GM12875 (cell line): Measurements from ENCODE around the gene GLIS1.

Experiments
- H3K4me3 ChIP-seq: one replicate; pipeline ENCODE4 v1.5.1; 2011; ENCODE audit warnings: low read depth, low read length, control low read depth
- TF ChIP-seq, protein P1 (sequence below): IDR thresholded peaks from 2 replicates; pipeline ENCODE4 v1.5.1; 2011; ENCODE audit warnings: low read depth, mild to moderate bottlenecking, control low read depth, inconsistent platforms, low read length, moderate library complexity, borderline replicate concordance; ENCODE audit not compliant: insufficient read depth

The GLIS1 gene

DNA sequence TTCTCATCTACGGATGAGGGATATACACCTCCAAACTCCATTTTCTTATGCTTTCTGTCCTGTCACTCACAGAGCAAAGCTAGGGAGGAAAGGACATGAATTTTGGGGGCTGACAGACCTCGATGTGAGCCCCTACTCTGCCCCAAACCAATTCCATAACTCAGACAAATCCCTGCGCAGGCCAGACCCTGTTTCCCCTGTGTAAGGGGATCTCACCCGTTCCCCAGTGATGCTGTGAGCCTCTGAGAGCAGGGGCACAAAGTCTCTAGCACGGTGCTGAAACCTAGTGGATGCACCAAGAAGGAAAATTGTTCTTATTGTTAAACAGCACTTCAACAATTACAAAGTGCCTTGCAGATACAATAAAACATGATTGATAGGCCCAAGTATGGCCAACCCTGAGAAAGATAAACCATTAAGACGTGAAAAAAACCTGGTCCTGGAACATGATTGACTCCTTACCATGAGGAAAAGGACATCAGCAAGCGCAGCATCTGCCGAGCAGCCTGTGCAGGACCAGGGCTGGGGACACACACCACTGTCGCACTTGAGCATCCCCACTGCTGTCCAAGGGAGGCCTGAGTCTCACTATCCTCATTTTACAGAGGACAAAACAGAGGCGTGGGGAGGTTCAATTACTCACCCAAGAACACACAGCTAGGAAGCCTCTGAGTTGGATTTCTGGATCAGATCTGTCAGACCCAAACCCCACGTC is 137.8 kb downstream of the GLIS1 start:
- TF ChIP-seq, protein P1, sequence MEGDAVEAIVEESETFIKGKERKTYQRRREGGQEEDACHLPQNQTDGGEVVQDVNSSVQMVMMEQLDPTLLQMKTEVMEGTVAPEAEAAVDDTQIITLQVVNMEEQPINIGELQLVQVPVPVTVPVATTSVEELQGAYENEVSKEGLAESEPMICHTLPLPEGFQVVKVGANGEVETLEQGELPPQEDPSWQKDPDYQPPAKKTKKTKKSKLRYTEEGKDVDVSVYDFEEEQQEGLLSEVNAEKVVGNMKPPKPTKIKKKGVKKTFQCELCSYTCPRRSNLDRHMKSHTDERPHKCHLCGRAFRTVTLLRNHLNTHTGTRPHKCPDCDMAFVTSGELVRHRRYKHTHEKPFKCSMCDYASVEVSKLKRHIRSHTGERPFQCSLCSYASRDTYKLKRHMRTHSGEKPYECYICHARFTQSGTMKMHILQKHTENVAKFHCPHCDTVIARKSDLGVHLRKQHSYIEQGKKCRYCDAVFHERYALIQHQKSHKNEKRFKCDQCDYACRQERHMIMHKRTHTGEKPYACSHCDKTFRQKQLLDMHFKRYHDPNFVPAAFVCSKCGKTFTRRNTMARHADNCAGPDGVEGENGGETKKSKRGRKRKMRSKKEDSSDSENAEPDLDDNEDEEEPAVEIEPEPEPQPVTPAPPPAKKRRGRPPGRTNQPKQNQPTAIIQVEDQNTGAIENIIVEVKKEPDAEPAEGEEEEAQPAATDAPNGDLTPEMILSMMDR = no peak
- no peak overlapping the region for H3K4me3 ChIP-seq

DNA sequence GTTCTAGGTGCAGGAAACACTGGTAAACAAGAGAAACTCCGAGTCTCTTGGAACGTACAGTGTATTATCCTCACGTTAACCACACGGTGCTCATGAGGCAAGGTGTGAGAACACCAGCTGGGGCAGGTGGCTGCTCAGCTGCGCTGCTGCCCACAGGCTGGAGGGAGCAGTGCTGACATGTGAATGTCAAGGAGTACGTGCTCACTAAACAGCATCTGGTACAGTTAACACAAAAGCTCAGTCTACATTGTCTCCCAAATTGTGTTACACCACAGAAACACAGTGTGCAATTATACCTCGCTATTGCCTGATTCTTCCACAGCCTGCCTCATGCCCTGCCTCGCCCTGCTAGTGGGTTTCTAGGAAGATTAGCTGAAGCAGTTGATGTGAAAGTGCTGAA is 138.4 kb downstream of the GLIS1 start:
- TF ChIP-seq, protein P1 = no peak
- no peak overlapping the region for H3K4me3 ChIP-seq

DNA sequence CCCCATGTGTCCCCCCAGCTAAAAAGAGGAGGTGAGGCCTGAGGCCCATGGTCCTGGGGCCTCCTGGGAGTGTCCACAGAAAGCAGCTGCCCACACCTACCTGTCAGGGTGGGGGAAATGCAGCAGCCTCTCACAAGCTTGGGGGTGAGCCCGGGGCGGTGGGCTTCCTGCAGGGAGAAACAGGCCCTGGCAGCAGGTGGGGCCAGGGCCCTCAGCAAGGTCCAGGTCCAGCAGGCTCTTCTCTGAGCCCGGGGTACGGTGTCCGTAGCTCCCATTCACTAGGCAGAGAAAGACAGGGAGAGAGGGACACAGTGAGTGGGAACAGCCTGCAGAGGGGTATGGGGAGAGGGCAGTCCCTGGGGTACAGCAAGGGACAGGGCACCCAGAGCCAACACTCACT is 139.0 kb downstream of the GLIS1 start:
- no peak overlapping the region for H3K4me3 ChIP-seq
- TF ChIP-seq, protein P1 = no peak

DNA sequence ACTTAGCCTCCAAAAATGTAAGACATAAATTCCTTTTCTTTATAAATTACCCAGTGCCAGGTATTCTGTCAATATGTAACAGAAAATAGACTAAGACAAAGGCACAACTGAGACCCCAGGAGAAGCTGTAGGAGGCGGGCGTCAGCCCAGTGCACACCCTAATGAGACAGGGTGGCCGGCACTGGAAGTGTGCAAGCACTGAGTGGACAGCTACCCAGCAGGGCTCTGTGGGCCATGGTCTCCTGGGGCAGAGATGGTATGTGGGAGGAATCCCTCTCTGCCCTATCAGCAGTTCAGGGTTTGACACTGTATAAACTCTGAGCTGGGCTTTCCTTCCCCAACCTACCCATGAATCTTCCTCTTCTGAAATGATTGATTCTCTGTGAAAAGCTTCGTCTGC is 139.5 kb downstream of the GLIS1 start:
- H3K4me3 ChIP-seq = no peak overlapping the region
- TF ChIP-seq, protein P1 = no peak

DNA sequence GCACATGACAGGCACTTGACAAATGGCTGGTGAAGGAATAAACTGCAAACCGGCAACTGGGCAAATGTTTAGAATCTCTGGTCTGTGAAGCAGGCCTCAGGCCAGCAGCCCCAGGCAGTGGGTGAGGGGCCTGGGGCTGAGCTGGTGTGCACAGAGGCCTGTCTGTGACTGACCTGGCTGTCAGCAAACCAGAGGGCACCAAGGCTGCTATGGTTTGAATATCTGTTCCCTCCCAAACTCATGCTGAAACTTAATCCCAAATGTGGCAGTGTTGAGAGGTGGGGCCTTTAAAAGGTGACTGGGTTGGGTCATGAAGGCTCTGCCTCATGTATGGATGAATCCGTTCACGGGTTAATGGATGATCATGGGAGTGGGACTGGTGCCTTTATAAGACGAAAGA is 140.0 kb downstream of the GLIS1 start:
- H3K4me3 ChIP-seq = no peak overlapping the region
- TF ChIP-seq, protein P1 = no peak

DNA sequence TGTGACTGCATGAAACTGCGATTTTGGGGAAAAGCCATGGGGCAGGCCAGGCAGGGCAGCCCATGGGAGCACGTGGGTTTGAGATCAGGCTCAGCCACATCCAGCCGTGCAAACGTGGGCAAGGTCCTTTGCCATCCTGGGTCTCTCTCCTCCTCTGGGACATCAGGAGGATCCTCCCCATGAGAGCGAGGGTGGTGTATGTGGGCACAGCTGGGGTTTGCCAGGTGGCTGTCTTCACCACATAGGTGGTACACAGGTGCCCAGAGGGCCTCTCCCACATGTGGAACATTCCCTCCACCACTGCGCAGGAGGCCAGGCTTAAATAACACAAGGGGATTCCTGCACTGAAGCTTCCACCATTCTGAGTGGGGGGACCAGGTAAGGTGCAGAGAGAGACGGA is 143.1 kb downstream of the GLIS1 start:
- TF ChIP-seq, protein P1 = no peak
- H3K4me3 ChIP-seq = no peak overlapping the region

DNA sequence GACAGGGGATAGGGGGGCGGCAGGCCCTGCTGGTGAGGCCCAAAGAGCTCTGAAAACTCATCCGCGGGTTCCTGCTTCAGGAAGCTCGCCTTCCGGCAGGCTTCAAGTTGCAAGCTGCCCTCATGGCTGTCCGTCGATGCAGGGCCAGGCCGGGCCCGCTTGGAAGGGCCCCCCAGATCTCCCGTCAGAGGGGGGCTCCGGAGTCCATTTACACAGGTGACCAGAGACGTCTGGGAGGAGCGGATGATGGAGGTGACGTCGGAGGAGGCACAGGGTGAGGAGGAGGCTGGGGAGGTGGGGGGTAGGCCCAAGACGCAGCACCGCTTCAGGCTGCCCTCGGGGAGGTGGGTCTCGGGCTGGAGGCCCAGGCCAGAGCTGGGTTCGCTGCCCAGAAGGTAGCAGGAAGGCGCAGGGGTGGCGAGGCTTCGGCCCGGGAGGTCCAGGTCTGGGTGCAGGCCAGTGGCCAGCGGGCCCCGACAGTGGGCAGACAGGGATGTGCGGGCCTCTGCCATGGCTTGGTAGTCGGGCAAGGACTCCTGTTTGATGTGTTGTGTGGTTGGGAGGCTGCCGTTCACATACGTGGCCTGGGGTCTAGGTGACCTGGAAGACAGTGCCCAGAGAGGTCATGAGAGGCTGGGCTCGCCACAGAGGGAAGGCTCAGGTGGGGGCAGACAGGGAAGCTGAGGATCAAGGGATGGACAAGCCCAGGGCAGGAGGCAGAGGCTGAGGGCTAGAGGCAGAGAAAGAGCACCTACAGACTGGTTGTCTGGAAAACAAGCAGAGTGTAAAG is 144.4 kb downstream of the GLIS1 start:
- TF ChIP-seq, protein P1 = no peak
- H3K4me3 ChIP-seq = no peak overlapping the region
